Eye (tissue), 1 donor: ENCODE measurements around the gene MICU1.
"Not testable (repeated sequence)": the region's sequence is repeated elsewhere in the genome, so short reads cannot be mapped to it uniquely, and the experiment has no call there.

ENCODE experiments used
- DNase-seq: peaks from one replicate; pipeline ENCODE4 v3.0.0-alpha.2; 2015

MICU1 gene

GRCh38 chr10:72429931-72430330 is 195.9 kb downstream of the MICU1 start:
- no peak for DNase-seq

- DNase-seq = peak; percentile 21
Measured at GRCh38 chr10:72426986-72427385, 198.9 kb downstream of the MICU1 start.

GRCh38 chr10:72425133-72425532 is 200.7 kb downstream of the MICU1 start:
- peak; percentile 34 for DNase-seq

GRCh38 chr10:72424561-72424960 is 201.3 kb downstream of the MICU1 start:
- DNase-seq = no peak

- DNase-seq = no peak
Measured at GRCh38 chr10:72423426-72423825, 202.5 kb downstream of the MICU1 start.

- no peak for DNase-seq
Measured at GRCh38 chr10:72421885-72422540, 203.9 kb downstream of the MICU1 start.

- peak; percentile 53 for DNase-seq
Measured at GRCh38 chr10:72419241-72419640, 206.6 kb downstream of the MICU1 start.

- DNase-seq = no peak
Measured at GRCh38 chr10:72418679-72419078, 207.2 kb downstream of the MICU1 start.

GRCh38 chr10:72417971-72418370 is 207.9 kb downstream of the MICU1 start:
- no peak for DNase-seq

- no peak for DNase-seq
Measured at GRCh38 chr10:72416661-72417060, 209.2 kb downstream of the MICU1 start.

- DNase-seq = no peak
Measured at GRCh38 chr10:72414642-72415041, 211.2 kb downstream of the MICU1 start.

GRCh38 chr10:72409167-72409566 is 216.7 kb downstream of the MICU1 start:
- DNase-seq = no peak

- DNase-seq = no peak
Measured at GRCh38 chr10:72407927-72408600, 217.8 kb downstream of the MICU1 start.

- DNase-seq = no peak
Measured at GRCh38 chr10:72407471-72407870, 218.4 kb downstream of the MICU1 start.

- not testable (repeated sequence) for DNase-seq
Measured at GRCh38 chr10:72395581-72395980, 230.3 kb downstream of the MICU1 start.

GRCh38 chr10:72392571-72392970 is 233.3 kb downstream of the MICU1 start:
- no peak for DNase-seq

GRCh38 chr10:72390764-72391163 is 235.1 kb downstream of the MICU1 start:
- DNase-seq = no peak

- no peak for DNase-seq
Measured at GRCh38 chr10:72389716-72390115, 236.2 kb downstream of the MICU1 start.

GRCh38 chr10:72389014-72389413 is 236.9 kb downstream of the MICU1 start:
- DNase-seq = no peak

GRCh38 chr10:72388062-72388461 is 237.8 kb downstream of the MICU1 start:
- DNase-seq = no peak

- DNase-seq = no peak
Measured at GRCh38 chr10:72386916-72387586, 238.8 kb downstream of the MICU1 start.

GRCh38 chr10:72385724-72386123 is 240.2 kb downstream of the MICU1 start:
- no peak for DNase-seq

GRCh38 chr10:72384982-72385381 is 240.9 kb downstream of the MICU1 start:
- DNase-seq = not testable (repeated sequence)

- DNase-seq = no peak
Measured at GRCh38 chr10:72379776-72380175, 246.1 kb downstream of the MICU1 start.
